Measurements from ENCODE around the gene FARP1.

FARP1 gene

DNA sequence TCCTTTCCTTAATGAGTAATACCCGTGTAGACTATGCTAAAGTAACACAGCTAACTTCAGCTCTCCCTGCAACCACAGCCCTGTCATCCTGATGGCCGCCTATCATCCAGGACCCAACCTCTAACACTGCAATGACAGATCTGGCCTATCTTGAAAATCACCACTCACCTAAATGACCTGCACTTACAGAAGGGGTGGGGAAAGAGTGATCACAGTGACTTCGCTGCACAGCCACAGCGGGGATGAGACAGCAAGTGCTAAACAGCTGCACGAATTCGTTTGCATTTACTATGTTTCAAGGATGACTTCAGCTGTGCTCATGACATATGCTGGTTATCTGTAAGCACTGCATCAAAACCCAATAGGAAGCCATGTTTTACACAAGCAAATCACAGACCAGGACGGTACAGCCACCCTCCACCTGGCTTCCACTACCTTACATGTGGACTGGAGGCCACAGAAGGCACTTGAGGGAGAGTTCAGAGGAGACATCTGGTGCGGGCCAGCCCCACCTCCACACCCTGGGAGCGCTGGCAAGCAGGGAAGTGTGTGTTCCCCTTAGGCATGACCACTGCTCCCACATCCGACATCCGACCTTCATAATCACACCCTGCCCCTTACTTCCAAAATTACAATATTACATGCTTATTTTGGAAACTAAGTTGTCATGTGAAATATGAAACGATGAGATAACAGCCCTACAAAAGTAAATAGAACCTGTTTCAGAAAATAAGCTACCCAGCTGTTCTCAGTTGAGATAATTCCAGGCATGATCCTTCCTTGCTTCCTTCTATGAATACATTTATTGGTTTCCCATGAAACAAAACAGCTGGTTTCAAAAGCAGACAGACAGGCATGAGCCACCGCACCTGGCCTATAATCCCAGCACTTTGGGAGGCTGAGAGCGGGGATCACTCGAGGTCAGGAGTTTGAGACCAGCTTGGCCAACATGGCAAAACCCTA, 338.3 kb downstream of the FARP1 start:
- Histone ChIP-seq H3K9me3 (ENCODE audit: control insufficient read depth, insufficient read depth, low read length) (no peaks in the 10 kb centered on the region), H3K27me3 (ENCODE audit: control insufficient read depth, low read length) (no peaks in the 10 kb centered on the region), H3K36me3 (ENCODE audit: control insufficient read depth, low read length) (peaks cover 47% of the 10 kb centered on the region), H3K4me3 (ENCODE audit: low read length) (no peak overlapping the region), H3K27ac (ENCODE audit: low read depth, low read length) (no peak overlapping the region), H3K9me2 (replicated peaks; ENCODE audit: control insufficient read depth, low read length) (no peaks in the 10 kb centered on the region), H3K4me1 (ENCODE audit: control insufficient read depth, low read length) (peaks cover 20% of the 10 kb centered on the region), H3K4me2 (ENCODE audit: low read length) (no peak overlapping the region), H4K20me1 (ENCODE audit: control insufficient read depth, insufficient read depth, low read depth, low read length) (0 out of 2 replicates have a peak, but pooled peaks cover 16% of the 10 kb centered on the region), H3K79me2 (ENCODE audit: control insufficient read depth, low read length) (peaks cover 93% of the 10 kb centered on the region), H3F3A (ENCODE audit: control insufficient read depth, insufficient read depth) (no peaks in the 10 kb centered on the region)
- TF ChIP-seq CTCF (IDR thresholded peaks at IDR 0.05; ENCODE audit: low read depth, low read length, poor library complexity, severe bottlenecking), result no peak
- no peak for TF ChIP-seq EZH2phosphoT487 (IDR thresholded peaks at IDR 0.05; ENCODE audit: borderline replicate concordance, low read length)

GRCh38 chr13:98482476-98483444, 339.9 kb downstream of the FARP1 start:
- no peaks in the 10 kb centered on the region for H3K9me2 ChIP-seq (replicated peaks; ENCODE audit: control insufficient read depth, low read length)
- H3K4me1 ChIP-seq (ENCODE audit: control insufficient read depth, low read length), result peaks cover 13% of the 10 kb centered on the region
- peaks cover 94% of the 10 kb centered on the region for H3K79me2 ChIP-seq (ENCODE audit: control insufficient read depth, low read length)
- no peak overlapping the region for H3K4me3 ChIP-seq (ENCODE audit: low read length)
- no peaks in the 10 kb centered on the region for H3K9me3 ChIP-seq (ENCODE audit: control insufficient read depth, insufficient read depth, low read length)
- no peak overlapping the region for H3K4me2 ChIP-seq (ENCODE audit: low read length)
- peaks cover 39% of the 10 kb centered on the region for H3K36me3 ChIP-seq (ENCODE audit: control insufficient read depth, low read length)
- H3F3A ChIP-seq (ENCODE audit: control insufficient read depth, insufficient read depth), result no peaks in the 10 kb centered on the region
- H3K27ac ChIP-seq (ENCODE audit: low read depth, low read length), result no peak overlapping the region
- H3K27me3 ChIP-seq (ENCODE audit: control insufficient read depth, low read length), result no peaks in the 10 kb centered on the region
- TF ChIP-seq CTCF (IDR thresholded peaks at IDR 0.05; ENCODE audit: low read depth, low read length, poor library complexity, severe bottlenecking) (no peak), EZH2phosphoT487 (IDR thresholded peaks at IDR 0.05; ENCODE audit: borderline replicate concordance, low read length) (no peak)
- peaks cover 23% of the 10 kb centered on the region; the same call in 1 of the 2 replicates for H4K20me1 ChIP-seq (ENCODE audit: control insufficient read depth, insufficient read depth, low read depth, low read length)

- Histone ChIP-seq H3K79me2 (ENCODE audit: control insufficient read depth, low read length) (peaks cover 94% of the 10 kb centered on the region), H3K36me3 (ENCODE audit: control insufficient read depth, low read length) (peaks cover 31% of the 10 kb centered on the region), H3K27ac (ENCODE audit: low read depth, low read length) (no peak overlapping the region), H3K4me2 (ENCODE audit: low read length) (no peak overlapping the region), H3F3A (ENCODE audit: control insufficient read depth, insufficient read depth) (no peaks in the 10 kb centered on the region), H3K4me1 (ENCODE audit: control insufficient read depth, low read length) (peaks cover 16% of the 10 kb centered on the region), H3K9me3 (ENCODE audit: control insufficient read depth, insufficient read depth, low read length) (no peaks in the 10 kb centered on the region), H3K9me2 (replicated peaks; ENCODE audit: control insufficient read depth, low read length) (no peaks in the 10 kb centered on the region), H3K27me3 (ENCODE audit: control insufficient read depth, low read length) (no peaks in the 10 kb centered on the region), H3K4me3 (ENCODE audit: low read length) (no peak overlapping the region), H4K20me1 (ENCODE audit: control insufficient read depth, insufficient read depth, low read depth, low read length) (peaks cover 32% of the 10 kb centered on the region; the same call in 1 of the 2 replicates)
- no peak for TF ChIP-seq EZH2phosphoT487 (IDR thresholded peaks at IDR 0.05; ENCODE audit: borderline replicate concordance, low read length)
- TF ChIP-seq CTCF (IDR thresholded peaks at IDR 0.05; ENCODE audit: low read depth, low read length, poor library complexity, severe bottlenecking), result no peak
Observed at GRCh38 chr13:98483601-98484288, 340.9 kb downstream of the FARP1 start.

Measured in DOHH2 (cell line).